Measurements from ENCODE around the gene ENTREP1.
"Not testable (repeated sequence)": the region's sequence is repeated elsewhere in the genome, so short reads cannot be mapped to it uniquely, and the experiment has no call there.

The ENTREP1 gene

DNA sequence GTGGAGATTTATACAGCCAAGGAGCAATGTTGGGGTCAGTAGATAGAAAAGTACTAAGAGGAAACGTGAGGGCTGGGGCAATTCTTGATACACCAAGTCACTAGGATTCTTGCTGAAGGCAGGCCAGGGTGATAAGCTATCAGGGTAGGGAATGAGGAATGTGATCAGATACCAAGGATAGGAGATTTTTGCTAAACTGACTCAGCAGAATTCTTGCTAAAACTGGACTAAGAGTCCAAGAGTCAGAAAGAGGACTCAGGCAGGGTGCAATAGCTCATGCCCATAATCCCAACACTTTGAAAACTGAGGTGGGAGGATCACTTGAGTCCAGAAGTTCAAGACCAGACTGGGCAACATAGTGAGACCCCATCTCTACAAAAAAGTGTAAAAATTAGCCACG is 71.7 kb downstream of the ENTREP1 start:
- no peaks in the 10 kb centered on the region for H3K36me3 ChIP-seq
- H3K4me2 ChIP-seq = no peak overlapping the region
- no peak overlapping the region for H3K4me3 ChIP-seq
- no peaks in the 10 kb centered on the region for H4K20me1 ChIP-seq
- no peaks in the 10 kb centered on the region for H3K27me3 ChIP-seq
- no peak overlapping the region for H3K27ac ChIP-seq
- no peak for TF ChIP-seq Cebpa-rat (IDR thresholded peaks at IDR 0.05)
- no peak overlapping the region for H3K9ac ChIP-seq
- peaks cover 10% of the 10 kb centered on the region for H3K9me3 ChIP-seq
- peaks cover 8% of the 10 kb centered on the region for H3K4me1 ChIP-seq

DNA sequence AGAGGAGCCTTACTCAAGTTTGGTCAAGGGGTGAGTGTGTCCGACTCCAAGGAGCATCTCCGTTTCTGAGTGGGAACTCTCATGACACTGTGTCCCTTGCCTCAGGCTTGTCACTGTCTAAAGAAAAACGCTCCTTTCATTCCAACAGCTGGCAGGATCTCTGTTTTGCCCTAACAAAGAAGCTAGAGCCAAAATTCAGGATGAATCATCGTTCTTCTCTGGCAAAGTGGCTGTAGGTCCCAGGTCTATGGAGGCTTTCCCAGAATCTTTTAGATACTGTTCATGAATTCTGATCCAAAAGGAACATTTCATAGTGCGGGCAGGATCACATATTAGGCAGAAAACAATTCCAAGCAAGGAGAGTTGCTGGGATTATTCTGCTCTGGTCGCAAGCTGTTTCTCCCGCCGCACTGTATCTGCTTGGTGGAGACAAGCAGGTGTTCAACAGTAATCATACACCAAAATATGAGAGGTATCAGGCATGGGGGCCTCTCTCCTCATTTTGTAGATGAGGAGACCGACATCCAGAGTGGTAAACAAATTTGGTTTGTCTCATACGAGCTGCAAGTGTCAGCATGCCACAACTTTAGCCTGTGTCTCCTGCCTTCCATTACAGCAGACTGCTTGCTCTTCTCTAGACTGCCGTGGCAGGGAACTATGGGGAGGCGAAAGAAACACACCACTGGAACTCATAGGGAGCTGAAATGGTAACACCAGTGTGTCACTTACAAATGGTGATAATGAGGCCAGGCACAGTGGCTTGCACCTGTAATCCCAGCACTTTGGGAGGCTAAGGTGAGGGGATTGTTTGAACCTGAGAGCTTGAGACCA is 72.6 kb downstream of the ENTREP1 start:
- Histone ChIP-seq H3K27ac (no peak overlapping the region), H4K20me1 (no peaks in the 10 kb centered on the region), H3K36me3 (no peaks in the 10 kb centered on the region), H3K4me1 (peaks cover under 1% of the 10 kb centered on the region; the same call in 1 of the 2 replicates), H3K4me3 (no peak overlapping the region), H3K4me2 (no peak overlapping the region), H3K9me3 (0 out of 2 replicates have a peak, but pooled peaks cover 6% of the 10 kb centered on the region), H3K9ac (no peak overlapping the region), H3K27me3 (no peaks in the 10 kb centered on the region)
- no peak for TF ChIP-seq Cebpa-rat (IDR thresholded peaks at IDR 0.05)

DNA sequence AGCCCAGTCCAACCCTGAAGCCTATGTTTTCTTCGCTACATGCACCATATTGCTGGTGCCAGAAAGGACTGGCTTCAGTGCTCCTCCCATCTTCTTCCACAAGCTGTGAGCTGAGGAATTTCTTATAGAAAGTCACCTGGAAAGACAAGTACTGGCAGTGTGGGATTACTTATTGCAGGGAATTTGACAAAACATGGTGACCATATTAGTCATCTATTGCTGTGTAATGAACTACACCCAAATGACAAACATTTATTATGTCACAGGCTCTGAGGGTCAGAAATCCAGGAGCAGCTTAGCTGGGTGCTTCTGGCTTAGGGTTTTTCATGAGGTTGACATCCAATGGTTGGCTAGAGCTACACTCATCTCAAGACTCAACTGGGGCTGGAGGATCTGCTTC is 75.5 kb downstream of the ENTREP1 start:
- H4K20me1 ChIP-seq = no peaks in the 10 kb centered on the region
- no peak for TF ChIP-seq Cebpa-rat (IDR thresholded peaks at IDR 0.05)

DNA sequence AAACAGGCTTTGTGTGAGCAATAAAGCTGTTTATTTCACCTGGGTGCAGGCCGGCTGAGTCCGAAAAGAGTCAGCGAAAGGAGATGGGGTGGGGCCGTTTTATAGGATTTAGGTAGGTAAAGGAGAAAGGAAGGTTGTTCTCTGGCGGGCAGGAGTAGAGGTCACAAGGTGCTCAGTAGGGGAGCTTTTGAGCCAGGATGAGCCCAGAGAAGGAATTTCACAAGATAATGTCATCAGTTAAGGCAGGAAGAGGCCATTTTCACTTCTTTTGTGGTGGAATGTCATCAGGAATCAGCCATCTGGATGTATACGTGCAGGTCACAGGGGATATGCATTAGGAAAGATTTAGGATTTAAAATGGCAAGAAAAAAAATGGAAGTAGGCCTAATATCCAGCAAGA is 84.9 kb downstream of the ENTREP1 start:
- not testable (repeated sequence) for H3K36me3 ChIP-seq, H3K27me3 ChIP-seq, H3K4me2 ChIP-seq, H3K4me3 ChIP-seq, H3K27ac ChIP-seq, H4K20me1 ChIP-seq, H3K9ac ChIP-seq, H3K4me1 ChIP-seq, H3K9me3 ChIP-seq

More for the DNA sequence above, 75.5 kb downstream of the ENTREP1 start:
- no peaks in the 10 kb centered on the region for H3K4me1 ChIP-seq
- H3K4me2 ChIP-seq = no peak overlapping the region
- no peak overlapping the region for H3K9ac ChIP-seq
- H3K4me3 ChIP-seq = no peak overlapping the region
- no peak overlapping the region for H3K27ac ChIP-seq
- no peaks in the 10 kb centered on the region for H3K27me3 ChIP-seq
- no peaks in the 10 kb centered on the region for H3K36me3 ChIP-seq
- no peaks in the 10 kb centered on the region for H3K9me3 ChIP-seq

DNA sequence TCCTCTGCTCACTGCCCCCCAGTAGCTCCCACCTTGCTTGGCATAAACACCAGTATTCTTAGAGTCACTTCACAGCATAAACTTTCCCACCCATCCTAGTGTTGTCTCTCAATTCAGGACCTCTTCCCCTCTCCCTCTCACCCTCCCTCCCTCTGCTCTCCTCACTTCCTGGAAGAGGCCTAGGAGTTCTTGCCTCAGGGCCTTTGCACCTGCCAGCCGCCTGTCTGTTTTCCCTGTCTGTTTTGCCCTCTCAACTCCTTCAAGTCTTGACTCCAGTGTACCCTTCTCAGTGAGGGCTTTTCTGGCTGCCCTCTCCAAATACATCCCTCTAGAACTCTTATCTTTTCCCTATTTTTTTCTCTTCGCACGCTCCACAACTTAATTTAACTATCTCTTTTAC is 86.2 kb downstream of the ENTREP1 start:
- H3K27ac ChIP-seq = no peak overlapping the region
- no peak overlapping the region for H3K4me2 ChIP-seq
- peaks cover 7% of the 10 kb centered on the region for H3K4me1 ChIP-seq
- no peaks in the 10 kb centered on the region for H3K27me3 ChIP-seq
- no peaks in the 10 kb centered on the region for H3K9me3 ChIP-seq
- H3K36me3 ChIP-seq = no peaks in the 10 kb centered on the region
- H3K9ac ChIP-seq = no peak overlapping the region
- TF ChIP-seq Cebpa-rat (IDR thresholded peaks at IDR 0.05) = no peak
- no peak overlapping the region for H3K4me3 ChIP-seq
- H4K20me1 ChIP-seq = no peaks in the 10 kb centered on the region

DNA sequence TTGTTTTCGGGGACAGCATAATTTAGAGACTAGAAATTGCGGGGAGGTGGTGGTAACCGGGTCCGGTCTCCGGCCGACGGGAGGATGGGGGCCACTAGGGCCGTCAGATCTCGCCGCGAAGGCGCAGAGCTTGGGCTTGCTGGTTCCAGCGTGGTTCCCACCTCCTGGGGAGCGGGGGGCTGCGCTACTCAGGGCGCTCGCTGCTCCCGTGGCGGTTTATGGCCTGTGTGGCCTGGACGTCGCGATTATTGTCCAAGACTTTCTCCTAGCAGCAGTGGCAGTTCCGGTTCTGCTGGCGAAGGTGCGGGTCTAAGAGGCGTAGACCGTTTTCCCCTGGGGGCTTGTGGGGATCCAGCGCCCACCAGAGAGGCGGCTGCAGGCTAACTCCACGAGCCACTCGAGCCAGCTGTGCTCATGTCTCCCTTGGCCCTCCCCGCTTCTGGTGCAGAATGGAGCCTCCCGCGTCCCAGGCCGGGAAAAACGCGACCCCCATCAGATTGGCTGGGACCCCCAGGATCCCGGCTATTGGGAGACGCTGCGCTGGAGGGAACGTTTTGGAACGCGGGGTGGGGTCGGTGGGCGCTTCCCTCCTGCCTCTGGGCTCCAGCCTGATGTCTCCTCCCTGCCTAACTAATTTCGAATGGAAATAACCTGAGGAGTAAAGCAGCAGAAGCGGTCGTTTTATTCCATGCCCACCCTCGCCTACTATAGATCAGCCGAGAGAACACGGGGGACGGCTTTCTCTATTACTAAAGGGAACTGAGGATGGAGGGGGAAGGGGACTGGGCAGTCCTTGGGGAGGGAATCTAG is 87.1 kb downstream of the ENTREP1 start:
- no peaks in the 10 kb centered on the region for H3K27me3 ChIP-seq
- H3K9me3 ChIP-seq = no peaks in the 10 kb centered on the region
- no peaks in the 10 kb centered on the region for H3K36me3 ChIP-seq
- H3K27ac ChIP-seq = no peak overlapping the region
- no peak overlapping the region for H3K4me3 ChIP-seq
- H4K20me1 ChIP-seq = no peaks in the 10 kb centered on the region
- H3K9ac ChIP-seq = no peak overlapping the region
- no peak for TF ChIP-seq Cebpa-rat (IDR thresholded peaks at IDR 0.05)
- H3K4me1 ChIP-seq = peaks cover 7% of the 10 kb centered on the region
- H3K4me2 ChIP-seq = no peak overlapping the region

DNA sequence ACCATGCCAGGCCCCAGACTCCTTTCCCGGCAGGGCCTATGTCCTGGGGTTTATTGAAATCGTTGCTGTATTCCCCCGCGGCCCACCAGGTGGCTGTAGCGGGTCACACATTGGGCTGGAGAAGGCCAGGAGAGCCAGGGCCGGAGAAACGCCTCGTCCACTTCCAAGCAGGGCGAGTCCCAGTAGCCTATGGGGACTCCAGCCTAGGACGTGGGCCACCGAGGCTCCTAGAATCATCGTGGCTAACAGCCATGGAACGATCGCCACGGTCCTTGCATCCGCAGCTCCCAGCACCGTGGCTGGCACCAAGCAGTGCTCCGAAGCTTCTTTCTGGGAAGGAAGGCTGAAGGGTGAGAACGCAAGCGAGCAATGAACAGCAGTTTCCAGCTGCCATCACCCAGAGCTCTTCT is 87.7 kb downstream of the ENTREP1 start:
- Histone ChIP-seq H4K20me1 (no peaks in the 10 kb centered on the region), H3K36me3 (no peaks in the 10 kb centered on the region), H3K4me2 (peak overlapping the region; percentile 13), H3K27ac (no peak overlapping the region), H3K9me3 (no peaks in the 10 kb centered on the region), H3K4me1 (peaks cover 7% of the 10 kb centered on the region), H3K4me3 (no peak overlapping the region), H3K9ac (no peak overlapping the region), H3K27me3 (no peaks in the 10 kb centered on the region)
- no peak for TF ChIP-seq Cebpa-rat (IDR thresholded peaks at IDR 0.05)

DNA sequence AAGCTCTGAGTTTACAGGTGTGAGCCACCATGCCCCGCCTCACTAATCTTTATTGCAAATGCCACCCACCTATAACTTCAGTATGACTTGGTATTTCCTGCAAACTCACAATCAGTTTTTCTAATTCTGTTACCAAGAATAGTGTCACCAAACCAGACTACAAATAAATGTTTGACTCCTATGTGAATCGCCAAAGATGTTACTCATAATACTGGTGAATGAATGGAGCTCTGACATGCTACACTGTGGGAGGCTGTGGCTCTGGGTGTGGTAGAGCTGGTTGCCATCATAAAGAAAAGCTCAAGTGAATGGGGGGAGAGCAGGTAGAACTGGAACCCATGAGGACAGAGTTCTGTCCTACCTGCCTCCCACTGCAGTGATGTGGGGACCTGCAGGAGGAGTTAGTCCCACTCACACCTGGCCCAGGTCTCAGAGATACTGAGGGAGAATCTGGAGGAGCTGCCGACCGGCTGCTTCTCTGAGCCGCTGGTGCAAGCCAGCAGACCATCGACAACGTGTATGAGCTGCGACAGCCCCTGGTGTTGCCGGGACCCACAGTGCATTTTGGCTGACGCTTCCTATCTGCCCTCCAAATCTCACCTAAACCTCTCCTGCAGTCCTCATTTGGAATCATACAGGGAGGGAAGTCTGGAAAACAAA is 95.7 kb downstream of the ENTREP1 start:
- H4K20me1 ChIP-seq = no peaks in the 10 kb centered on the region
- H3K27me3 ChIP-seq = no peaks in the 10 kb centered on the region
- H3K27ac ChIP-seq = no peak overlapping the region
- no peak overlapping the region for H3K9ac ChIP-seq
- no peak overlapping the region for H3K4me3 ChIP-seq
- peaks cover 17% of the 10 kb centered on the region for H3K4me1 ChIP-seq
- peaks cover 8% of the 10 kb centered on the region; the same call in 1 of the 2 replicates for H3K36me3 ChIP-seq
- H3K9me3 ChIP-seq = no peaks in the 10 kb centered on the region
- no peak for TF ChIP-seq Cebpa-rat (IDR thresholded peaks at IDR 0.05)
- H3K4me2 ChIP-seq = no peak overlapping the region

DNA sequence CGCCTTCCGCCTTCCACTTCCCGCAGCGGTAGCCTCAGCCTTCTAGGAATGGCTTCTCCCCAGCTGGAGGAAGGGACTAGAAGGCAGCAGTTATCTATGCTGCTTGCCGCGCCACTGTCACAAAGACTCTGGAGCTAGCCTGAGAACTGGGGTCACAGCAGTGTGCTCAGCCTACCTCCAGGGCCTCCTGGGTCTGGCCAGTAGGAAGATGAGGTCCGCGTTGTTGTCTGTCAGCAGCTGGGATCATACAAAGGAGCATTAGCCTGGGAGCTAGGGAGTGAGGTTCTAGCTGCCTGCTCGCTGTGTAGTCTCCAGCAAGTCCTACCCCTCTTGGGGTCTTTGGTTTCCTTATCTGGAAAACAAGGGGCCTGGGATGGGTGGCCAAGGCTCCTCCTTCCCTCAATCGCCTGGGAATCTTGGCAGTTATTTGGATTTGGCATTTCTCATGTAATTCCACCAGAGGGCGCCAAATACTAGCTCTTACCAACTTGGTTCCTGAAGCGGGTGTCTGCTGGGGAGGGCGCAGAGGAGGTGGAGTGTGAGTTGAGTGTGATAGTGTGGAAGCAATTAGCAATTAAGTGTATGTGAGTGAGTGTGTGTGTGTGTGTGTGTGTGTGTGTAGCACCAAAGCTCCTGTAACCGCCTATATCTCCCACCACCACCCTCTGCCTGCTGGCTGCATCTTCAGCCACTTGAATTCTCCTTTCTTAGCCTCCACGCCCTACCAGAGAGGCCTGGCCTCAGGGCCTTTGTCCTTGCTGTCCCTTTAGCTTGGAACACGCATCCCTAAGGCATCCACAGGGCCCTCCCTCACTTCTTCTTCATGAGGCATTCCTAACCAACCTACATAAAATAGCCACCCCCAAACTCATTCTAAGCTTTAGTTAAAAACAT is 97.1 kb downstream of the ENTREP1 start:
- Histone ChIP-seq H3K9ac (no peak overlapping the region), H3K4me1 (peaks cover 27% of the 10 kb centered on the region), H3K27me3 (no peaks in the 10 kb centered on the region), H3K27ac (peak overlapping the region; percentile 24; the same call in 1 of the 2 replicates), H3K36me3 (peaks cover 22% of the 10 kb centered on the region), H4K20me1 (no peaks in the 10 kb centered on the region), H3K4me3 (no peak overlapping the region), H3K4me2 (no peak overlapping the region), H3K9me3 (no peaks in the 10 kb centered on the region)
- no peak for TF ChIP-seq Cebpa-rat (IDR thresholded peaks at IDR 0.05)
